ENCODE results near the gene TRAM2.

TRAM2 gene

DNA sequence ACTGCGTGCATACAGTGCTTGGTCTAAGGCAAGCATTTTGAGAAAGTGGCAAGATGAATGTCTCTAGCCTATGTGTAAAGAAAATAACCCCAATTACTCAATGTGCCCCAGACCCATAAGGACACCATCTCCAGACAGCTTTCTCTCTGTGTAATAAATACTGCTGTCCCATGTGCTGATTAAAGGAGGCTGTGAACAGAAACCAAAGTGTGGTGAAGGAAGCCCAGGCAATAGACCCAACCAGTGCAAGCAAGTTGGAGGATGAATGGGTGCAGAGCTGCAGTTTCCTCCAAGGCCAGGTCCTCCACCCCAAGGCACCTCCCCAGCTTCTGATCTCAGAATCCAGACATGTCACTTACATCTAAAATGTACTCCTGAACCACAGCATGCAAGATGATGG is 60.6 kb downstream of the TRAM2 start:
- H3K4me3 ChIP-seq (ENCODE audit: low read length): no peak overlapping the region
- H3K9me3 ChIP-seq (ENCODE audit: control insufficient read depth, insufficient read depth, low read length): no peaks in the 10 kb centered on the region
- H3F3A ChIP-seq (ENCODE audit: control insufficient read depth, insufficient read depth): no peaks in the 10 kb centered on the region
- no peaks in the 10 kb centered on the region for H3K27me3 ChIP-seq (ENCODE audit: control insufficient read depth, low read length)
- H3K4me1 ChIP-seq (ENCODE audit: control insufficient read depth, low read length): no peaks in the 10 kb centered on the region
- no peaks in the 10 kb centered on the region for H3K79me2 ChIP-seq (ENCODE audit: control insufficient read depth, low read length)
- H3K9me2 ChIP-seq (replicated peaks; ENCODE audit: control insufficient read depth, low read length): no peaks in the 10 kb centered on the region
- no peaks in the 10 kb centered on the region for H4K20me1 ChIP-seq (ENCODE audit: control insufficient read depth, insufficient read depth, low read depth, low read length)
- H3K36me3 ChIP-seq (ENCODE audit: control insufficient read depth, low read length): no peaks in the 10 kb centered on the region
- H3K27ac ChIP-seq (ENCODE audit: low read depth, low read length): no peak overlapping the region
- no peak for TF ChIP-seq EZH2phosphoT487 (IDR thresholded peaks at IDR 0.05; ENCODE audit: borderline replicate concordance, low read length)
- no peak overlapping the region for H3K4me2 ChIP-seq (ENCODE audit: low read length)

DNA sequence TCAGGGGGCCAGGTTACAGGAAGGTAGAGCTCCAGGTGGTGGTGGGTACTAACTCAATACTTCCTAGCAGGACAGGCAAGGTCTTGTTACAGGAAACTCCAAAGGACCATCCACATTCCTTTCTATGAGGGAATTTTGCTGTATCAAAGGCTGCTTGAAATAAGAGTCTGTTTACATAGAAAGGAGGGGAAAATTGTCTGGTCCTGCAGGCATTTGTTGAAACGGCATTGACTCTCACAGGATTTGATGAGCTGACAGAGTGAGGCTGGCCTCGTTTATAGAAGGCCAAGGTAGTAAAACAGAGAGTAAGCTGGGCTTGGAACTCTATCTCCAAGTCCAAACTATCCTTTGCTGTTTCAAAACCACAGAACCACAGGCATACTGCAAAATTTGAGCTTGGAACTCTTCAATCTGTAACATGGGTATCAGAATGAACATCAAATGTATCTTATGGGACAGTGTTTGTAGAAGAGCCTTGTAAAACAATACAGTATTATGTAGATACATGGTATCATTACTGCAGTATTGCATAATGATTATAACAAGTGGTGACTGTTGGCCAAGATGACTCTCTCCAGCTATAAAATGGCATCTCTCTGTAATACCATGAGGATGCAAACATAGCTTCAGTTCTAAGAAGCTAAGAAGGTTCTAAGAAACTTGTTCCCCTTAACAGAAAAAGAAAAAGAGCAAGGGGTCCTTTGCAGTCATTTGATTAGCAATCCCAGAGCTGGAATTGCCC is 61.5 kb downstream of the TRAM2 start:
- Histone ChIP-seq H3K9me2 (replicated peaks; ENCODE audit: control insufficient read depth, low read length) (no peaks in the 10 kb centered on the region), H3K9me3 (ENCODE audit: control insufficient read depth, insufficient read depth, low read length) (no peaks in the 10 kb centered on the region), H3K4me3 (ENCODE audit: low read length) (no peak overlapping the region), H3K79me2 (ENCODE audit: control insufficient read depth, low read length) (no peaks in the 10 kb centered on the region), H3F3A (ENCODE audit: control insufficient read depth, insufficient read depth) (no peaks in the 10 kb centered on the region), H3K36me3 (ENCODE audit: control insufficient read depth, low read length) (no peaks in the 10 kb centered on the region), H4K20me1 (ENCODE audit: control insufficient read depth, insufficient read depth, low read depth, low read length) (no peaks in the 10 kb centered on the region), H3K27me3 (ENCODE audit: control insufficient read depth, low read length) (no peaks in the 10 kb centered on the region), H3K4me1 (ENCODE audit: control insufficient read depth, low read length) (no peaks in the 10 kb centered on the region), H3K4me2 (ENCODE audit: low read length) (no peak overlapping the region), H3K27ac (ENCODE audit: low read depth, low read length) (no peak overlapping the region)
- TF ChIP-seq, protein P1, sequence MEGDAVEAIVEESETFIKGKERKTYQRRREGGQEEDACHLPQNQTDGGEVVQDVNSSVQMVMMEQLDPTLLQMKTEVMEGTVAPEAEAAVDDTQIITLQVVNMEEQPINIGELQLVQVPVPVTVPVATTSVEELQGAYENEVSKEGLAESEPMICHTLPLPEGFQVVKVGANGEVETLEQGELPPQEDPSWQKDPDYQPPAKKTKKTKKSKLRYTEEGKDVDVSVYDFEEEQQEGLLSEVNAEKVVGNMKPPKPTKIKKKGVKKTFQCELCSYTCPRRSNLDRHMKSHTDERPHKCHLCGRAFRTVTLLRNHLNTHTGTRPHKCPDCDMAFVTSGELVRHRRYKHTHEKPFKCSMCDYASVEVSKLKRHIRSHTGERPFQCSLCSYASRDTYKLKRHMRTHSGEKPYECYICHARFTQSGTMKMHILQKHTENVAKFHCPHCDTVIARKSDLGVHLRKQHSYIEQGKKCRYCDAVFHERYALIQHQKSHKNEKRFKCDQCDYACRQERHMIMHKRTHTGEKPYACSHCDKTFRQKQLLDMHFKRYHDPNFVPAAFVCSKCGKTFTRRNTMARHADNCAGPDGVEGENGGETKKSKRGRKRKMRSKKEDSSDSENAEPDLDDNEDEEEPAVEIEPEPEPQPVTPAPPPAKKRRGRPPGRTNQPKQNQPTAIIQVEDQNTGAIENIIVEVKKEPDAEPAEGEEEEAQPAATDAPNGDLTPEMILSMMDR (IDR thresholded peaks at IDR 0.05; ENCODE audit: low read depth, low read length, poor library complexity, severe bottlenecking): no peak
- no peak for TF ChIP-seq EZH2phosphoT487 (IDR thresholded peaks at IDR 0.05; ENCODE audit: borderline replicate concordance, low read length)

DNA sequence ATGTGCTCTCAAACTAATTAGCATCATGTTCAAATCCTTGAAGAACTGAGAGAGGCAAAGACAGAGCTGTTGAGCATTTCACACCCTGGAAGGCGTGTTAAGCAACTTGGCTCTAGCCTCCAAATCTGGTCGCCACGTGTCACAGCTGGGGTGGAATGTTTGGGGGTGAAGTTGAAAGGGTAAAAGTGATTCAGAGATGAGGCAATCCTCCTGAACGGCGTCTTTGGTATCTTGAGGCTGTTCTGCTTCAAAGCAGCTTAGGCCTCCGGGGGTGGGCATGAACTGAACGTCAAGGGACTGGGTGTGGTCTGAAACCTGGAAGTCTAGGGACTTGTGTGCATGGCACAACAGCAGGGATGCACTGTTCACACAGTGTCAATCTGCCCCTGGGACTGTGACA is 62.3 kb downstream of the TRAM2 start:
- TF ChIP-seq EZH2phosphoT487 (IDR thresholded peaks at IDR 0.05; ENCODE audit: borderline replicate concordance, low read length): no peak
- TF ChIP-seq, protein P1 (IDR thresholded peaks at IDR 0.05; ENCODE audit: low read depth, low read length, poor library complexity, severe bottlenecking): no peak
- H3K9me2 ChIP-seq (replicated peaks; ENCODE audit: control insufficient read depth, low read length): no peaks in the 10 kb centered on the region
- H3F3A ChIP-seq (ENCODE audit: control insufficient read depth, insufficient read depth): no peaks in the 10 kb centered on the region
- no peaks in the 10 kb centered on the region for H3K4me1 ChIP-seq (ENCODE audit: control insufficient read depth, low read length)
- H4K20me1 ChIP-seq (ENCODE audit: control insufficient read depth, insufficient read depth, low read depth, low read length): no peaks in the 10 kb centered on the region
- no peaks in the 10 kb centered on the region for H3K9me3 ChIP-seq (ENCODE audit: control insufficient read depth, insufficient read depth, low read length)
- H3K36me3 ChIP-seq (ENCODE audit: control insufficient read depth, low read length): no peaks in the 10 kb centered on the region
- no peak overlapping the region for H3K4me2 ChIP-seq (ENCODE audit: low read length)
- no peak overlapping the region for H3K27ac ChIP-seq (ENCODE audit: low read depth, low read length)
- H3K79me2 ChIP-seq (ENCODE audit: control insufficient read depth, low read length): no peaks in the 10 kb centered on the region
- no peak overlapping the region for H3K4me3 ChIP-seq (ENCODE audit: low read length)
- H3K27me3 ChIP-seq (ENCODE audit: control insufficient read depth, low read length): no peaks in the 10 kb centered on the region

DNA sequence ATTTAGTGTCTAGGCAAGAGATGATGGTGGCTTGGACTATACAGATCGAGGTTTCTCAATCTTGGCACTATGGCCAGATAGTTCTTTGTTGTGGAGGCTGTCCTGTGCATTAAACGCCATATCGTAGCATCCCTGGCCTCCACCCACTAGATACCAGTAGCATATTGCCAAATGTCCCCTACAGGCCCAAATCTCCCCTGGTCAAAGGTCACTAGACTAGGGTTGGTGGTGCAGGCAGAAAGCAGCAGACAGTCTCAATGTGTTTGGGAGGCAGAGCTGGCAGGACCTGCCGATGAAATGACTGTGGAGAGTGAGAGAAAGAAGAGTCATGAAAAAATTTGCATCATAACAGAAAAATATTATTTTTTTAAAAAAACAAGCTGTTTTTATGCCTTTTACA is 63.0 kb downstream of the TRAM2 start:
- Histone ChIP-seq H3K4me3 (ENCODE audit: low read length) (no peak overlapping the region), H3K4me1 (ENCODE audit: control insufficient read depth, low read length) (no peaks in the 10 kb centered on the region), H4K20me1 (ENCODE audit: control insufficient read depth, insufficient read depth, low read depth, low read length) (no peaks in the 10 kb centered on the region), H3K27me3 (ENCODE audit: control insufficient read depth, low read length) (no peaks in the 10 kb centered on the region), H3K79me2 (ENCODE audit: control insufficient read depth, low read length) (no peaks in the 10 kb centered on the region), H3F3A (ENCODE audit: control insufficient read depth, insufficient read depth) (no peaks in the 10 kb centered on the region), H3K4me2 (ENCODE audit: low read length) (no peak overlapping the region), H3K9me2 (replicated peaks; ENCODE audit: control insufficient read depth, low read length) (no peaks in the 10 kb centered on the region), H3K9me3 (ENCODE audit: control insufficient read depth, insufficient read depth, low read length) (no peaks in the 10 kb centered on the region), H3K36me3 (ENCODE audit: control insufficient read depth, low read length) (no peaks in the 10 kb centered on the region), H3K27ac (ENCODE audit: low read depth, low read length) (no peak overlapping the region)
- TF ChIP-seq, protein P1 (IDR thresholded peaks at IDR 0.05; ENCODE audit: low read depth, low read length, poor library complexity, severe bottlenecking): no peak
- no peak for TF ChIP-seq EZH2phosphoT487 (IDR thresholded peaks at IDR 0.05; ENCODE audit: borderline replicate concordance, low read length)
